GM21576 (cell line): ENCODE data around the gene WNT3A.
"Not testable (repeated sequence)": the region's sequence is repeated elsewhere in the genome, so short reads cannot be mapped to it uniquely, and the experiment has no call there.

Experiments
- ATAC-seq: cut with Tn5 transposase; IDR thresholded peaks from one replicate; pipeline ENCODE4 v1.9.1; 2021; ENCODE audit warnings: mild to moderate bottlenecking, moderate library complexity; ENCODE audit not compliant: unreplicated experiment

The WNT3A gene

GRCh38 chr1:228010921-228011320, 4.1 kb downstream of the WNT3A start:
- ATAC-seq = no peak

- ATAC-seq = no peak
Measured at GRCh38 chr1:228011721-228012311, 5.0 kb downstream of the WNT3A start.

DNA sequence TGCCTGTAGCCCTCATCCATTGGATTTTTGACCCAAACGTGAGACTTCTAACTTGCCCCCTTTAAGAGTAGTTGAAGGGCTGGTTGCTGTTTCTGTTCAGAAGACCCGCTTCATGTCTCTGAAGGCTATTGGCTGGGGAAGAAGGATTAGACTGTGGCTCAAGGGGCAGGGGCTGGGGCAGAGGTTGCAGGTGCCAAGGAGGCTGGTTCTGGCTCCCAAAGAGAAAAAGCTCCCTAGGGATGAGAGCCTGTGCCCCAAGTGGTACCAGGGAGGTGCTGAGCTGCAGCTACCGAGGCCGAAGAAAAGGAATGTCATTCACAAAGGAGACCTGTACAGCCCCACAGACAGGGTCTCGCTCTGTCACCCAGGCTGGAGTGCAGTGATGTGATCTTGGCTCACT, 5.8 kb downstream of the WNT3A start:
- no peak for ATAC-seq

DNA sequence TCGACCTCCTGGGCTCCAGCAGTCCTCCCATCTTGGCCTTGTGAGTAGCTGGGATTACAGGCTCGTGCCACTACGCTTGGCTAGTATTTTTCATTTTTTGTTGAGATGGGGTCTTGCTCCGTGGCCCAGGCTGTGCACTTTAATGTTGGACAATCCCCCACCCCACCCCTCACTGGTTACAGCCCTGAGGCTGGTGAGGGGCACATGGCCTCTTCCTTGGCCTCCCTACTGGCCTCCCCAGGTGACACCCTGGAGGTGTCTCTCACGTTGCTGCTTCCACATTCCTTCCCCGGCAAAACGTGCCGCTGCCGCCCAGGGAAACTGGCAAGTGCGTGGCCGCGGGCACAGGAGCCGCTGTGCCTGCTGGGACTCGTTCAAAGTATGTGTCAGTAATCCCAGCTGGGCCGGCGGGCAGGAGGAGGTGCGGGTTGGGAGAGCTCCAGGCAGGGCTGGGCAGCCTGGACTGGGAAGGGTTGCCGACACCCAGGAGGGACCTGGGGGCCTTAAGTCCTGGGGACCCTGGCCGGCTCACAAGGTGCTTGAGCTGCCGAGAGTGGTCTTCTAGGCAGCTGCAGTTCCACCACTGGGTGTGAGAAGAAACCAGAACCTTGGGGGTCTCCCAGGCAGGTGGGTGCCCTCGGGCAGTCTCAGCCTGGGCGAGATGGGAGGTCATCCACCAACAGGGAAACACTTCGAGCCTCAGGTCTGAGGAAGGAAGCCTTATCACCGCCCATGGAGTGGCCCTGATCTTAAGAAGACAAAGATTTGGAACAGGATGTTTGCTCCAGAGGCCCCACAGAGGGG, 6.5 kb downstream of the WNT3A start:
- ATAC-seq = no peak

DNA sequence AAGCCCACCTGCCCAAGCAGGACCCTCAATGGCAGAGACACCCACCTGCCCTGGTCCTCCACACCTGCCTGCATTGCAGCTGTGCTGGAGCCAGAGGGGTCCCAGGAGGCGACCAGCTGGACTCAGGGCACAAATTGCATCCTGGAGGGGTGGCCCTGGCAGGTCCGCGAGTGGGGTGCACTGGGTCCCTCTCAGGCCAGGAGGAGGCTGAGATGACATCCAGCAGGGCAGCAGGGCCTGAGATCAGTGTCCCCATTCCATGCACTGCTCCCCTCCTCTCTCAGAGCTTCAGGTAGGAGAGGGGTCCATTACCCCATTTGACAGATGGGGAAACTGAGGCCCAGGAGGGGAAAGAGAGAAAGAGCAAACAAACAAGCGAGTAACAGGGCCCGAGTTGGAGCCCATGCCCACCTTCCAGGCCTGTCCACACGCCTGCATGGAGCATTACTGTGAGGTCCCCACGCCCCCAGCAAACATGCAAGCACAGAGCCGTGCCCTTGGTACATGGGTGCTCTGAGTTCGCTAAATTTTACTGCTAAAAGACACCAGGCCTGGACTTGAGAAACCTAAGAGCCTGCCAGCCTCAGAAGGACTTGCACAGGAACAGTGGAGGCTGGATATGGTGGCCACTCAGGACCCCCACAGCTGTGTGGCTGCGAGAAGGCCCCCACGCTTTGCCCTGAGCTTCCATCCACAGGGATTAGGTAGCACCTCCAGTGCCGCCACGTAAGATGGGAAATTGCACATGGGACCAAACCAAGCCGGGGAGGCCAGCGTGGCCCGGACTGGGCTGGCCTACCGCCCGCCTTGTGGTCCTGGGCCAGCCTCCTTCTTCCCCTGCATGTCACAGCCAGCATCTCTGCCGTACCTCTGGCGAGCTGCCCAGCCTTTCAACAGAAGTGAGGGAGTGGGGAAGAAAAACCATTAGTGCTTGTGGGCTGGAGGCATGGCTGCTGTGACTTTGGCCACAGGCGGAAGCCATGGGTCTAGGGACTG, 7.4 kb downstream of the WNT3A start:
- no peak for ATAC-seq

- no peak for ATAC-seq
Measured at GRCh38 chr1:228015276-228016180, 8.7 kb downstream of the WNT3A start.

- ATAC-seq = no peak
Measured at GRCh38 chr1:228016181-228016510, 9.3 kb downstream of the WNT3A start.

GRCh38 chr1:228016653-228017355, 10.0 kb downstream of the WNT3A start:
- ATAC-seq = no peak

DNA sequence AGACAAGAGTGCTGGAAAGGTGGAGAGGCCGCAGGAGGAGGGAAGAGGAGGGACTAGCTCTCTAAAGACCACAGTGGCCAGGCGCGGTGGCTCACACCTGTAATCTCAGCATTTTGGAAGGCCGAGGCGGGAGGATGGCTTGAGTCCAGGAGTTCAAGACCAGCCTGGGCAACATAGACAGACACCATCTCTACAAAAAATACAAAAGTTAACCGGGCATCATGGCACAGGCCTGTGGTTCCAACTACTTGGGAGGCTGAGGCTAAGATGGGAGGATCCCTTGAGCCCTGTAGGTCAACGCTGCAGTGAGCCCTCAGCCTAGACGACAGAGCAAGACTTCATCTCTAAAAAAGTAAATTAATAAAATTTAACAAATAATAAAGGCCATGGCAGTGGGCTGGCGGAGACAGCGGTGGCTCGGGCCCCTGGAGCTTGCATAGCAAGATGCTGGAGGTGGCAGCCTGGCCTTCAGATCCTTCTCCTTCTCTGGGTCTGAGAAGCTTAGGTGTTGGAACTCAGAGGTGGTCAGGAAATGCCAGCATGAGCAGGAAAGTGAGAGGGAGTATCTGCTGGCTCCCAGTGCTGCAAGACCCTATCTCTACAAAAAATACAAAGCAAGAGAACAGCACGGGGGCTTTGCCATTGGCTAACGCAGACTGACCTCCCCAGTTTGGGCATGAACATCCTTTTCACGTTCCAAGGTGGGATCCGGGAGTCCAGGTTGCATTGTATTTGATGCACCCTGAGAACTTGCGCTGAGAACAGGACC, 10.7 kb downstream of the WNT3A start:
- no peak for ATAC-seq

GRCh38 chr1:228018125-228018398, 11.3 kb downstream of the WNT3A start:
- no peak for ATAC-seq

GRCh38 chr1:228018961-228019721, 12.3 kb downstream of the WNT3A start:
- ATAC-seq = no peak

GRCh38 chr1:228019722-228020083, 12.9 kb downstream of the WNT3A start:
- not testable (repeated sequence) for ATAC-seq

GRCh38 chr1:228020686-228021354, 14.0 kb downstream of the WNT3A start:
- ATAC-seq = no peak

GRCh38 chr1:228021355-228022030, 14.7 kb downstream of the WNT3A start:
- no peak for ATAC-seq

DNA sequence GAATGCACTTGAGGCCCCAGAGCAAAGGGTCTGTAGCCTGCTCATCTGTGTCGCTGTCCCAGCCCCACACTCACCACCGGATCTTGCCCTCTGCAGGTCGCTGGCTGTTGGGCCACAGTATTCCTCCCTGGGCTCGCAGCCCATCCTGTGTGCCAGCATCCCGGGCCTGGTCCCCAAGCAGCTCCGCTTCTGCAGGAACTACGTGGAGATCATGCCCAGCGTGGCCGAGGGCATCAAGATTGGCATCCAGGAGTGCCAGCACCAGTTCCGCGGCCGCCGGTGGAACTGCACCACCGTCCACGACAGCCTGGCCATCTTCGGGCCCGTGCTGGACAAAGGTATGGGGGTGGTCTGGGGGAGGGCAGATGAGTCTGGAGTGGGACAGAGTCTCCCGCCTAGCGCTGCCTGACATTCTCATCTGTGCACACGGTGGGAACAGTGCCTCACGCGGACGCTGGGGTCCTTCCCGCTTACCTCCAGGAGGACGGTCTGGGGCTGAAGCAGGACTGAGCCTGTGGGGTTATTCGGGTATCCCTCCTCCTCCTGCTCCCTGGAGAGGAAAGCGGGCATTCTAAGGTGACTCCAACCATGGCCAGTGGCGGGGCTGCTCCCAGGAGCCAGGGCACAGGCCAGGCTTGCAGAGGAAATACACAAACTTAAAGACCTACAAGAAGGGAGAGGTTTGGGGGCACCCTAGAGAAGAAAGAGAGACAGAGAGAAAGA, 15.9 kb downstream of the WNT3A start:
- no peak for ATAC-seq

DNA sequence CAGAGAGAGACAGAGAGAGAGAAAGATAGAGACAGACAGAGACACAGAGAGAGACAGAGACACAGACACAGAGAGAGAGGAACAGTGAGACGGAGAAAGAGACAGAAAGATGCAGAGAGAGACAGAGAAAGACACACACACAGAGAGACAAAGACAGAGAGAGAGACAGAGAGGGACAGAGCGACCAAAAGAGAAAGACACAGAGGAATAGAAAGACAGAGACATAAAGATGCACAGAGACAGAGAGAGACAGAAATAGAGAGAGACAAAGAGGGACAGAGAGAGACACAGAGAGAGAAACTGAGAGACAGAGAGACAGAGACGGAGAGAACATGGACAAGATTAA, 16.5 kb downstream of the WNT3A start:
- ATAC-seq = no peak

DNA sequence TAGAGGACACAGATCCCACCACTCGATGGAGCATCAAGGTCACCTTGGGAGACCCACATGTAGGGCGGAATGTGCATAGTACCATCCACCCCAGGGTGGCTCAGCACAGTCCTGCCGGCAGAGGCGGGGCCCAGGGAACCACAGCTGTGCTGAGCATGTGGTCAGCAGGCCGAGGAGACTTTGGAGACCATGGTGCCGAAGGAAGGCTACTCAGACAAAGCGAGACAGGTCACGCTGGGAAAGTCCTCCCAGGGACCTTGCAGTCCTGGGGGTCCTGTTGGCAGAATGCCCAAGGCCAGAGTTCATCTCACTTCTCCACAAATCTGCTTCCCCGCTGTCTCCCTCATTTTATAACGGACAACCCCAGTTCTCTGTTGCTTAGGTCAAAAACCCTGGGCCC, 22.5 kb downstream of the WNT3A start:
- no peak for ATAC-seq
